Measurements from ENCODE around the gene CPT1B. TPM values are rescaled to one million over a fixed set of nuclear protein-coding genes. Genes with fewer than 3 reads are reported as not detected.

Gene CPT1B
- total and polyA plus RNA-seq, 10 of the 15 experiments (the other 5 are each of a cell fraction or from before 2014, with no cell fraction given), result 3.5 to 54.0 (median 21.7) TPM

- TF ChIP-seq EP300 (IDR thresholded peaks at IDR 0.05; ENCODE audit: borderline replicate concordance in 1 of 2, control insufficient read depth in 1 of 2, low read depth in 2 of 2, low read length in 2 of 2), result no peak
- no peak for TF ChIP-seq USF1 (IDR thresholded peaks at IDR 0.05; ENCODE audit: borderline replicate concordance, extremely low read length, insufficient read depth, low read depth, low read length)
- no peak for TF ChIP-seq CTCF (IDR thresholded peaks at IDR 0.05 in 2 of 3, conservative IDR thresholded peaks at IDR 0.05 in 1 of 3; ENCODE audit: control insufficient read depth in 2 of 3, extremely low read depth in 1 of 3, insufficient read depth in 1 of 3, low read depth in 3 of 3, low read length in 3 of 3)
- TF ChIP-seq POU2F2 (IDR thresholded peaks at IDR 0.05; ENCODE audit: borderline replicate concordance, low read depth, low read length), result peak; percentile 40; the same call in 1 of the 3 replicates
- no peak for TF ChIP-seq CHD1 (IDR thresholded peaks at IDR 0.05; ENCODE audit: low read depth, low read length)
- peak; percentile 34; the same call in 1 of the 2 replicates for TF ChIP-seq RELB (IDR thresholded peaks at IDR 0.05; ENCODE audit: low read depth)
- no peak for TF ChIP-seq BCL3 (IDR thresholded peaks at IDR 0.05; ENCODE audit: borderline replicate concordance, insufficient read depth, low read depth, low read length, poor library complexity, severe bottlenecking)
- TF ChIP-seq SKIL (IDR thresholded peaks at IDR 0.05; ENCODE audit: low read depth, poor library complexity, severe bottlenecking), result no peak
- peak in 1 of 2 experiments; percentile 21; a peak in 1 of 3 replicates for TF ChIP-seq EGR1 (IDR thresholded peaks at IDR 0.05; ENCODE audit: borderline replicate concordance in 1 of 2, low read depth in 2 of 2, low read length in 2 of 2)
- TF ChIP-seq POLR2AphosphoS5 (IDR thresholded peaks at IDR 0.05; ENCODE audit: low read length), result peak; percentile 81
- TF ChIP-seq LARP7 (IDR thresholded peaks at IDR 0.05), result peak; percentile 55
- TF ChIP-seq CBX5 (IDR thresholded peaks at IDR 0.05; ENCODE audit: low read depth), result no peak
- no peak; the same call in 1 of the 2 replicates for TF ChIP-seq ELK1 (IDR thresholded peaks at IDR 0.05; ENCODE audit: low read depth, low read length)
- TF ChIP-seq ATF7 (IDR thresholded peaks at IDR 0.05; ENCODE audit: low read depth), result no peak
- peak; percentile 57 for TF ChIP-seq DPF2 (IDR thresholded peaks at IDR 0.05)
- TF ChIP-seq STAT3 (IDR thresholded peaks at IDR 0.05; ENCODE audit: low read depth, low read length), result no peak
- TF ChIP-seq MAX (IDR thresholded peaks at IDR 0.05; ENCODE audit: low read depth, low read length), result 0 out of 2 replicates have a peak, but pooled peaks have one; percentile 13
- no peak for TF ChIP-seq SUZ12 (IDR thresholded peaks at IDR 0.05; ENCODE audit: unreplicated experiment)
Measured at GRCh38 chr22:50582493-50583293, 4.5 kb upstream of the CPT1B start, which contains the start of gene CHKB (continued).
